ENCODE measurements around the gene RAD51C.
"Not testable (repeated sequence)": the region's sequence is repeated elsewhere in the genome, so short reads cannot be mapped to it uniquely, and the experiment has no call there.

The RAD51C gene

DNA sequence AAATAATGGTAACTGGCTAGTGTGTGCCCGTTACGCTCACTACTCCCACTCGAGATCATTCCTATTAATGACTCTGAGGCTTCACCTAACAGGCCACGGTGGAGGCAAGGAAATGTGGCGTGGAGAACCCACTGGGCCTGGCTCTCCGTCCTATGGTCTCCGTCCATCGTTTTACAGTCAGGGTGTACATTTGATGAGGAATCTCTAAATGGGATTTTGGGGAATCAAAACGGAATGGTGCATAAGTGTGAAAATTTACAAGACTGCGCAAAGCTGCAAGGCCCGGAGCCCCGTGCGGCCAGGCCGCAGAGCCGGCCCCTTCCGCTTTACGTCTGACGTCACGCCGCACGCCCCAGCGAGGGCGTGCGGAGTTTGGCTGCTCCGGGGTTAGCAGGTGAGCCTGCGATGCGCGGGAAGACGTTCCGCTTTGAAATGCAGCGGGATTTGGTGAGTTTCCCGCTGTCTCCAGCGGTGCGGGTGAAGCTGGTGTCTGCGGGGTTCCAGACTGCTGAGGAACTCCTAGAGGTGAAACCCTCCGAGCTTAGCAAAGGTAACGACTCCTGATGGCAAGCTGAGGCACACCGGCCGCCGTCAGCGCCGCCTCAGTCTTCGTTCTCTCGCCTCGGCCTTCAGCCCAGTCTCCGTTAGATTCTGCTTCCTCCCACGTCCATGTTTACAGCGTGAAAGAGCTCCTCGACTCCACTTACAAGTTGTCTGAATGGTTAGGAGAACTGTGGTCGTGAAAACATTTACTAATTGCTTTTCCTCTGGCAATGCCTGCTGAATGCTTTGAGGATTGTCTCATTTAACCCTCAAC is at the start of gene RAD51C:
RAD51C (plus strand) TSS at position 364 of the 817 bp plus-strand sequence; CDS start at position 406, 42 bp downstream.
- peak within 1 kb of the TSS; percentile 92 for H3K4me3 ChIP-seq (ENCODE audit: low read length)
- 0 out of 2 replicates have a peak, but pooled peaks have one; percentile 6 for TF ChIP-seq CTCF (conservative IDR thresholded peaks at IDR 0.05; ENCODE audit: low read length)
- peak; percentile 83 for DNase-seq (ENCODE audit: low read depth)

GRCh38 chr17:58643147-58643546 is 49.3 kb upstream of the RAD51C start:
- TF ChIP-seq CTCF (conservative IDR thresholded peaks at IDR 0.05; ENCODE audit: low read length) = no peak
- H3K4me3 ChIP-seq (ENCODE audit: low read length) = no peak overlapping the region
- peak; percentile 57 for DNase-seq (ENCODE audit: low read depth)

DNA sequence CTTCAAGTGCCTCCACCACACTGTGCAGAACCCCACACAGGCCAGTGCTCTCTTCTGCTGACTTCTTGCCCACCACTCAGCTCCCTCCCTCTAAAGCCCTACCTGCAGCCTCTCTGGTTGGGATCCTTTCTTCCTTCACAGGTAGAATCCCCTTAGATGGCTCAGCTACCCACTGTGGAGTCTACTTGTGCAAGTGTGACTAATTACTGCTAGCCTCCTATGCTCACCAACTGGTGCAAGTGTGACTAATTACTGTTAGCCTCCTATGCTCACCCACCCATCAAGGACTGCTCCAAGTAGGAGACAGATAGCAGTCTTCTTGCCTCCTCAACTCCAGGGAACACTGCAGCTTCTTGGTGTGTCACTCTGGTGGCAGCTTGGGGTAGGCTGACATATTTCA is 44.2 kb upstream of the RAD51C start:
- DNase-seq (ENCODE audit: low read depth) = no peak
- TF ChIP-seq CTCF (conservative IDR thresholded peaks at IDR 0.05; ENCODE audit: low read length) = no peak
- H3K4me3 ChIP-seq (ENCODE audit: low read length) = no peak overlapping the region

DNA sequence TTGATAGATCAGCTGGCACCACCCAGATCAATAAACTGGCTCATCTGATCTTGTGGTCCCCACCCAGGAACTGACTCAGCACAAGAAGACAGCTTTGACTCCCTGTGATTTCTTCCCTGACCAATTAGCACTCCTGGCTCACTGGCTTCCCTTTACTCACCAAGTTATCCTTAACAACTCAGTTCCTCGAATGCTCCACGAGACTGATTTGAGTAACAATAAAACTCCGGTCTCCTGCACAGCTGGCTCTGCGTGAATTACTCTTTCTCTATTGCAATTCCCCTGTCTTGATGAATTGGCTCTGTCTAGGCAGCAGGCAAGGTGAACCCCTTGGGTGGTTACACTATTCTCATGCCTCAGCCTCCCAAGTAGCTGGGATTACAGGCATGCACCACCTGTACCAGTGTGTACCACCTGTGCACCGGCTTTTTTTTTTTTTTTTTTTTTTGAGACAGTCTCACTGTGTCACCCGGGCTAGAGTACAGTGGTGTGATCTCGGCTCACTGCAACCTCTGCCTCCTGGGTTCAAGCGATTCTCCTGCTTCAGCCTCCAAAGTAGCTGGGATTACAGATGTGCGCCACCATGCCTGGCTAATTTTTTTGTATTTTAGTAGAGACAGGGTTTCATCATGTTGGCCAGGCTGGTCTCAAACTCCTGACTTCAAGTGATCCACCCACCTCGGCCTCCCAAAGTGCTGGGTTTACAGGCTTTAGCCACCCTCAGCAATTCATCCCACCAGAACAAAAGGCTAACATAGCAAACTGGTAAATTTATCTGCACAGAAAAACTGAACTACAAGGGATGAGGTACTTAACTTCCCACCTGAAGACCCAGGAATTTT is 34.2 kb upstream of the RAD51C start:
- not testable (repeated sequence) for H3K4me3 ChIP-seq (ENCODE audit: low read length)
- DNase-seq (ENCODE audit: low read depth) = peak; percentile 5

DNA sequence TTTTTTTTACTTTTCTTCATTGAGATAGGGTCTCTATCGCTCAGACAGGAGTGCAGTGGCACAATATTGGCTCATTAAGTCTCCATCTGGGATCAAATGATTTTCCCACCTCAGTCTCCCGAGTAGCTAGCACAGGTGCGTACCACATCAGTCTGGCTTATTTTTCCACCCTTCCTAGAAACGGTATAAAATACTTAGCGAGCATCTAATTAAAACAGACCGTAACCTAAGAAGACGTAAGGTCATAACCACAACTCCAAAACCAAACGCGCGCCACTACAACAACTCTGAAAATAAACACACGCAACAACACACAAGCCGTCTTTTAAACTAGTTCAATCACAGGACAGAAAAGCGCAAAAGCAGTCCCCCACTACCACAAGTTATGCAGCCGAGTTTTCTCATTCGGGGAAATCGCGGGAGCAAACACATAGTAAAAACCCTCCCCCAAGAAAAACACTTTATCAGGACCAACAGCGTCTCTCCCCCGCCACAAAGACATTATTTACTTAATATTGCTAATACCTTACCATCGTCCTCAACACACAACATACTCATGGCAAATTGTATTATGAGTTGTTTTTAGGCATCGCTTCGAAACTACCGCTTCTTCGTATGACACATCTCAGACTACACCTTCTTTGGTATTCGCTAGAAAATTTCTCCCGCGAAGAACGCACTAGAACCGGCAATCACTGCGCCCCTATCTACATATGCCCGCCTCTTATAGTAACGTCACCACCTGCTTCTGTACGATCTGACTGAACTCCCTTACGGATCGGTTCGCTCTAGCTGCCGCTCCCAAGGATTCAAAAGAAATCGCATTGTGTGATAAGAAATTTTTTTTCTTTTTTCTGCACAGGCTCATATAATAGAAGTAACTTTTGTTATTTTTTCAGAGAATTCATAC is 33.3 kb upstream of the RAD51C start:
- no peak for TF ChIP-seq CTCF (conservative IDR thresholded peaks at IDR 0.05; ENCODE audit: low read length)
- peak; percentile 88 for DNase-seq (ENCODE audit: low read depth)
- H3K4me3 ChIP-seq (ENCODE audit: low read length) = peak overlapping the region; percentile 49

DNA sequence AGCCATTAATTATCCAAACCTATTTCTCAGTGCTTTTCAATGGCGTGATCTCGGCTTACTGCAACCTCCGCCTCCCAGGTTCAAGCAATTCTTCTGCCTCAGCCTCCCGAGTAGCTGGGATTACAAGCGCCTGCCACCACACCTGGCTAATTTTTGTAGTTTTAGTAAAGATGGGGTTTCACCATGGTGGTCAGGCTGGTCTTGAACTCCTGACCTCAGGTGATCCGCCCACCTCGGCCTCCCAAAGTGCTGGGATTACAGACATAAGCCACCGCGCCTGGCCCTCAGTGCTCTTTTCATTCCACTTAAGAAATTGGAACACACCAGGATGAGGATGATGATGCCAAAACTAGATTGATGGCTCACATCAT is 32.7 kb upstream of the RAD51C start:
- not testable (repeated sequence) for DNase-seq (ENCODE audit: low read depth)
- H3K4me3 ChIP-seq (ENCODE audit: low read length) = peak overlapping the region; percentile 49

GRCh38 chr17:58660621-58661020 is 31.8 kb upstream of the RAD51C start:
- no peak for DNase-seq (ENCODE audit: low read depth)
- no peak overlapping the region for H3K4me3 ChIP-seq (ENCODE audit: low read length)
- TF ChIP-seq CTCF (conservative IDR thresholded peaks at IDR 0.05; ENCODE audit: low read length) = no peak

Measured in AG10803 (cell line).